HG03097 (cell line): Measurements from ENCODE around the gene WDR45.

Experiments
- ATAC-seq: cut with Tn5 transposase; IDR thresholded peaks from one replicate; pipeline ENCODE4 v1.9.1; 2021; ENCODE audit not compliant: unreplicated experiment, low FRiP score

The WDR45 gene

GRCh38 chrX:49053223-49054072, 26.2 kb downstream of the WDR45 start:
- no peak for ATAC-seq

- ATAC-seq, result no peak
These were observed 35.8 kb downstream of the WDR45 start for GRCh38 chrX:49043987-49044281.

GRCh38 chrX:49043220-49043986, 36.3 kb downstream of the WDR45 start, which contains the start of gene TFE3:
TFE3 (minus strand) TSS chrX:49043357; CDS start chrX:49043226, 131 bp downstream.
- peak; percentile 81 for ATAC-seq

- ATAC-seq, result peak; percentile 5
These were observed 37.0 kb downstream of the WDR45 start for GRCh38 chrX:49042581-49043219.

- no peak for ATAC-seq
These were observed 37.7 kb downstream of the WDR45 start for GRCh38 chrX:49041744-49042580.

GRCh38 chrX:49040376-49040955, 39.2 kb downstream of the WDR45 start:
- ATAC-seq, result no peak

GRCh38 chrX:49039598-49040375, 39.9 kb downstream of the WDR45 start:
- no peak for ATAC-seq

GRCh38 chrX:49037883-49038475, 41.7 kb downstream of the WDR45 start:
- no peak for ATAC-seq

GRCh38 chrX:49030283-49030682, 49.4 kb downstream of the WDR45 start:
- ATAC-seq, result no peak

- ATAC-seq, result no peak
These were observed 49.8 kb downstream of the WDR45 start for GRCh38 chrX:49029876-49030275.
